ENCODE measurements around the gene TMEM132D. TPM values are rescaled to one million over a fixed set of nuclear protein-coding genes. Genes with fewer than 3 reads are reported as not detected.

TMEM132D gene
- total and polyA plus RNA-seq, 2 of the 4 experiments (the other 2 are of a cell fraction): not detected

- Histone ChIP-seq H2AK9ac (replicated peaks; ENCODE audit: low read depth, low read length, poor library complexity) (no peak overlapping the region), H2BK20ac (ENCODE audit: low read depth, low read length) (no peak overlapping the region), H3K9ac (ENCODE audit: low read depth, low read length) (no peak overlapping the region), H3K4me3 (ENCODE audit: insufficient read depth, low read depth, low read length) (no peak overlapping the region), H2BK5ac (ENCODE audit: low read depth, low read length, poor library complexity, severe bottlenecking) (no peak overlapping the region), H3K27ac (ENCODE audit: insufficient read depth, low read length) (no peak overlapping the region), H4K5ac (ENCODE audit: low read depth, low read length) (no peak overlapping the region), H3K56ac (ENCODE audit: extremely low read depth, insufficient read depth, low read length) (no peak overlapping the region), H3K9me1 (ENCODE audit: insufficient read depth, low read length) (no peaks in the 10 kb centered on the region), H4K91ac (ENCODE audit: insufficient read depth, low read depth, low read length) (no peak overlapping the region), H3K4me1 (ENCODE audit: control insufficient read depth, insufficient read depth, low read length) (no peaks in the 10 kb centered on the region), H3K14ac (replicated peaks; ENCODE audit: low read depth, low read length) (no peak overlapping the region), H3K4ac (ENCODE audit: low read depth, low read length) (no peak overlapping the region), H2BK15ac (ENCODE audit: low read depth, low read length) (no peak overlapping the region), H3K23ac (ENCODE audit: low read depth, low read length) (no peak overlapping the region), H2BK120ac (ENCODE audit: low read depth, low read length) (no peak overlapping the region), H2AK5ac (ENCODE audit: low read depth, low read length) (no peak overlapping the region), H4K8ac (ENCODE audit: low read depth in 2 of 2, low read length in 2 of 2) (no peak overlapping the region), H3K79me1 (ENCODE audit: low read depth in 1 of 2, low read length in 2 of 2) (no peaks in the 10 kb centered on the region), H4K20me1 (ENCODE audit: insufficient read depth, low read length) (no peaks in the 10 kb centered on the region), H2AFZ (replicated peaks; ENCODE audit: low read length, poor library complexity) (no peak overlapping the region), H3K27me3 (ENCODE audit: control insufficient read depth, insufficient read depth, low read length) (no peaks in the 10 kb centered on the region), H3K18ac (ENCODE audit: low read depth, low read length) (no peak overlapping the region), H3K9me3 (ENCODE audit: control insufficient read depth, insufficient read depth, low read length) (peaks cover 10% of the 10 kb centered on the region), H3K36me3 (ENCODE audit: control insufficient read depth, insufficient read depth, low read length) (no peaks in the 10 kb centered on the region), H3K4me2 (ENCODE audit: low read depth, low read length) (no peak overlapping the region)
- dilution Hi-C loops (cut with HindIII; ENCODE audit: low sequenced_read_pairs, unreplicated experiment): no loop called here
- CTCF ChIA-PET: no interaction called here
- BruUV-seq (replicated peaks): no TSS peak
- in situ Hi-C loops (cut with MboI; ENCODE audit: low sequenced_read_pairs): no loop called here
- no peak for DNase-seq
- TF ChIP-seq BHLHE40 (IDR thresholded peaks at IDR 0.05; ENCODE audit: low read depth, low read length) (no peak), MAZ (IDR thresholded peaks at IDR 0.05; ENCODE audit: borderline replicate concordance, low read depth, low read length) (no peak), CHD1 (IDR thresholded peaks at IDR 0.05; ENCODE audit: low read depth, low read length) (no peak), CTCF (conservative IDR thresholded peaks at IDR 0.05; ENCODE audit: low read depth, low read length) (no peak), SMC3 (IDR thresholded peaks at IDR 0.05; ENCODE audit: low read depth, low read length) (no peak), RFX5 (IDR thresholded peaks at IDR 0.05; ENCODE audit: low read depth, low read length) (no peak), POLR2A (IDR thresholded peaks at IDR 0.05; ENCODE audit: low read depth, low read length) (no peak)
- intact Hi-C loops (cut with micrococcal nuclease): no loop called here
- no peak for ATAC-seq (ENCODE audit: low read depth)
- POLR2A ChIA-PET (ENCODE audit: unreplicated experiment): no interaction called here
- WGBS, 2 experiments (ENCODE audit: extremely low coverage in 2 of 2, insufficient read length in 1 of 2): 80% methylated on average over 1 of the region's 7 CpGs; no CpG with 5 or more reads in 1 of the 2 experiments
Observed at GRCh38 chr12:129606239-129606638, 297.6 kb downstream of the TMEM132D start.
